ENCODE measurements around the gene SKI.

Gene SKI

DNA sequence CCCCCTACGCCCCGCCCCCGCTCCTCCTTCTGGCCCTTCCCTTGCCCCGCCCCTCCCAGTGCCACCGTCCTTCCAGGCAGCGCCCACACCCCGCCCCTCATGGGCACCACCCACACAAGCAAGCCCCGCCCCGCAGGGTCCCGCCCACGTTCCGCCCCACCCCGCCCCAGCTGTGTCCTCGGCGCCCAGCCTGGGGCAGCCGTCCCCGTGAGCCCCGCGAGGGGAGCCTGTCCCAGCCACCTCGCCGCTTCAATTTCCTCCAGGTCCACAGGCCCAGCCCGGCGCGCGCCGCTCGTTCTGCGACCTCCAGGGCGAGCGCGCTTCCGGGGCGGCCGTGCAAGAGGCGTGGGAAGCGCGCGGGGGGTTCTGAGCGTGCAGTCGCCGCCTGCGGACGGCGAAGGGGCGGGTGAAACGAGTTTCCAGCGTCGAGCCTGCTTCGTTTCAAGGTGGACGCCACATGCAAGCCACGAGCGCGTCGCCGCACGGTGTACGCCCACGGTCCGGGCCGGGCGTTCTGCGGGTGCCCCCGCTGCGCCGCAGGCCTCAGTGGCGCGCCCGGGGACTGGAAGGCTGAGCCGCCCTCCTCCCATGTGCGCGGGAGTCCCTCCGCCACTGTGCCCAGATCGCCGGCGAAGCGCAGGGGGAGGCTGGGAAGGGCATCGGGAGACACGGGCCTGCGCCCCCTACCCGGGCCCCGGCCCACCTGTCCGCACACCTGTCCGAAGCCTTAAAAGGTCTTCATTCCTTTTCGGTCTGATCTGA lies 22.7 kb upstream of the SKI start:
- peaks cover 9% of the 10 kb centered on the region; the same call in 1 of the 2 replicates for H3K4me1 ChIP-seq (ENCODE audit: low read length)
- no peak overlapping the region for H3K9ac ChIP-seq (ENCODE audit: low read length)
- no peak for TF ChIP-seq CTCF (IDR thresholded peaks at IDR 0.05; ENCODE audit: low read length)
- TF ChIP-seq EZH2phosphoT487 (IDR thresholded peaks at IDR 0.05; ENCODE audit: low read length): no peak
- TF ChIP-seq EZH2 (optimal IDR thresholded peaks at IDR 0.05; ENCODE audit: low read depth, low read length): no peak
- H2AFZ ChIP-seq (ENCODE audit: low read length): peak overlapping the region; percentile 90
- H4K20me1 ChIP-seq (ENCODE audit: insufficient read depth, low read length): no peaks in the 10 kb centered on the region
- peak overlapping the region; percentile 99 for H3K4me2 ChIP-seq (ENCODE audit: low read depth, low read length)
- H3K79me2 ChIP-seq (ENCODE audit: low read length): no peaks in the 10 kb centered on the region
- H3K27me3 ChIP-seq (replicated peaks; ENCODE audit: insufficient read depth, low read length): peaks cover 72% of the 10 kb centered on the region
- no peak overlapping the region for H3K27ac ChIP-seq (ENCODE audit: low read length)
- H3F3A ChIP-seq (ENCODE audit: insufficient read depth, low read length): no peaks in the 10 kb centered on the region
- no peaks in the 10 kb centered on the region for H3K36me3 ChIP-seq (replicated peaks; ENCODE audit: insufficient read depth, low read length)
- DNase-seq: peak; percentile 86
- peak overlapping the region; percentile 63 for H3K4me3 ChIP-seq (ENCODE audit: low read length)
- no peaks in the 10 kb centered on the region for H3K9me3 ChIP-seq (replicated peaks; ENCODE audit: insufficient read depth, low read length)
- H3K9me2 ChIP-seq (replicated peaks; ENCODE audit: insufficient read depth, low read length): no peaks in the 10 kb centered on the region

GRCh38 chr1:2206813-2207487 lies 21.2 kb upstream of the SKI start:
- H3K4me2 ChIP-seq (ENCODE audit: low read depth, low read length): no peak overlapping the region
- DNase-seq: no peak
- no peak overlapping the region for H2AFZ ChIP-seq (ENCODE audit: low read length)
- no peak overlapping the region for H3K27ac ChIP-seq (ENCODE audit: low read length)
- no peak overlapping the region for H3K9ac ChIP-seq (ENCODE audit: low read length)
- no peaks in the 10 kb centered on the region for H3K9me3 ChIP-seq (replicated peaks; ENCODE audit: insufficient read depth, low read length)
- TF ChIP-seq CTCF (IDR thresholded peaks at IDR 0.05; ENCODE audit: low read length): no peak
- no peak for TF ChIP-seq EZH2 (optimal IDR thresholded peaks at IDR 0.05; ENCODE audit: low read depth, low read length)
- no peak for TF ChIP-seq EZH2phosphoT487 (IDR thresholded peaks at IDR 0.05; ENCODE audit: low read length)
- H3K9me2 ChIP-seq (replicated peaks; ENCODE audit: insufficient read depth, low read length): no peaks in the 10 kb centered on the region
- H4K20me1 ChIP-seq (ENCODE audit: insufficient read depth, low read length): no peaks in the 10 kb centered on the region
- peaks cover 9% of the 10 kb centered on the region; the same call in 1 of the 2 replicates for H3K4me1 ChIP-seq (ENCODE audit: low read length)
- H3F3A ChIP-seq (ENCODE audit: insufficient read depth, low read length): no peaks in the 10 kb centered on the region
- no peaks in the 10 kb centered on the region for H3K36me3 ChIP-seq (replicated peaks; ENCODE audit: insufficient read depth, low read length)
- no peaks in the 10 kb centered on the region for H3K79me2 ChIP-seq (ENCODE audit: low read length)
- H3K4me3 ChIP-seq (ENCODE audit: low read length): no peak overlapping the region
- peaks cover 70% of the 10 kb centered on the region for H3K27me3 ChIP-seq (replicated peaks; ENCODE audit: insufficient read depth, low read length)

- H2AFZ ChIP-seq (ENCODE audit: low read length): no peak overlapping the region
- no peaks in the 10 kb centered on the region for H3K36me3 ChIP-seq (replicated peaks; ENCODE audit: insufficient read depth, low read length)
- no peaks in the 10 kb centered on the region for H3K9me2 ChIP-seq (replicated peaks; ENCODE audit: insufficient read depth, low read length)
- no peak for DNase-seq
- no peak overlapping the region for H3K27ac ChIP-seq (ENCODE audit: low read length)
- TF ChIP-seq EZH2 (optimal IDR thresholded peaks at IDR 0.05; ENCODE audit: low read depth, low read length) (no peak), CTCF (IDR thresholded peaks at IDR 0.05; ENCODE audit: low read length) (no peak)
- no peaks in the 10 kb centered on the region for H3K9me3 ChIP-seq (replicated peaks; ENCODE audit: insufficient read depth, low read length)
- H3K9ac ChIP-seq (ENCODE audit: low read length): no peak overlapping the region
- H3F3A ChIP-seq (ENCODE audit: insufficient read depth, low read length): no peaks in the 10 kb centered on the region
- H3K4me2 ChIP-seq (ENCODE audit: low read depth, low read length): no peak overlapping the region
- no peaks in the 10 kb centered on the region for H3K79me2 ChIP-seq (ENCODE audit: low read length)
- no peaks in the 10 kb centered on the region for H4K20me1 ChIP-seq (ENCODE audit: insufficient read depth, low read length)
- H3K4me1 ChIP-seq (ENCODE audit: low read length): peaks cover 9% of the 10 kb centered on the region; the same call in 1 of the 2 replicates
- no peak overlapping the region for H3K4me3 ChIP-seq (ENCODE audit: low read length)
- H3K27me3 ChIP-seq (replicated peaks; ENCODE audit: insufficient read depth, low read length): peaks cover 69% of the 10 kb centered on the region
Observed at GRCh38 chr1:2208309-2209239, 19.5 kb upstream of the SKI start.

Measured in MM.1S (cell line).